K562 (cell line): ENCODE results near the gene NR1H3. TPM values are rescaled to one million over a fixed set of nuclear protein-coding genes. Genes with fewer than 3 reads are reported as not detected.
"Not testable (repeated sequence)": the region's sequence is repeated elsewhere in the genome, so short reads cannot be mapped to it uniquely, and the experiment has no call there.

ENCODE experiments used
- ATAC-seq: fragments of 200-7000 bp; cut with Tn5 transposase; 3 replicates; pipeline ENCODE4 v1.9.1; 2020; ENCODE audit warnings: moderate library complexity
- BruUV-seq: library from RNA; stranded (reverse); fragments of 400-500 nt; replicated peaks from 2 replicates; lab custom pipeline; 2021; lab: Mats Ljungman, UMichigan
- CTCF ChIA-PET: fragments of 300-600 bp; formaldehyde crosslinking; extraction: SDS; loops from one replicate; lab custom pipeline; 2021; ENCODE audit warnings: low intra/inter-chr PET ratio; lab: Yijun Ruan, JAX
- POLR2A ChIA-PET: fragments of 300-600, 350-650 bp; sonication (Branson Sonifier 250); formaldehyde crosslinking; extraction: SDS; loops from one replicate; lab custom pipeline; 2021; ENCODE audit warnings: antibody characterized with exemption, inconsistent platforms; lab: Yijun Ruan, JAX
- DNase-seq, 4 experiments: peaks; one replicate each; pipeline versions ENCODE4 v3.0.0 to v3.0.0-alpha.2; 2011 to 2018; ENCODE audit warnings: low spot score in 3 of 4, mixed read lengths in 3 of 4; ENCODE audit errors: extremely low read depth in 1 of 4
- FAIRE-seq: peaks from 2 replicates; lab custom pipeline; 2011; peaks lifted over from hg19 to GRCh38; lab: Jason Lieb, UNC
- H2AFZ ChIP-seq: 2 replicates; pipeline ENCODE4 v1.6.0; 2011; ENCODE audit warnings: low read depth, low read length, control low read depth, inconsistent platforms
- H3K27ac ChIP-seq: fragments of 200-600 bp; 3 replicates; pipeline ENCODE4 v1.8.0; 2011; ENCODE audit warnings: low read depth, mild to moderate bottlenecking, control low read depth, inconsistent platforms, low read length, moderate library complexity, mixed read lengths; ENCODE audit errors: extremely low read depth
- H3K27me3 ChIP-seq, 2 experiments: fragments of 300-600 bp in 1 of 2; 2 replicates in 1 of 2; 3 replicates in 1 of 2; pipeline versions ENCODE4 v1.6.0 to v1.8.0; 2011; ENCODE audit warnings: inconsistent platforms in 2 of 2, low read length in 2 of 2, mild to moderate bottlenecking in 1 of 2, mixed read lengths in 1 of 2, moderate library complexity in 1 of 2; ENCODE audit not compliant: control insufficient read depth in 2 of 2, insufficient read depth in 2 of 2
- H3K36me3 ChIP-seq: fragments of 300-600 bp; 3 replicates; pipeline ENCODE4 v1.8.0; 2011; ENCODE audit warnings: mild to moderate bottlenecking, low read length, inconsistent platforms; ENCODE audit not compliant: control insufficient read depth, insufficient read depth
- H3K4me1 ChIP-seq, 2 experiments: fragments of 200-600 bp in 1 of 2; replicated peaks in 1 of 2; 2 replicates in 1 of 2; 3 replicates in 1 of 2; pipeline versions ENCODE4 v1.5.1 to v1.8.0; 2011; ENCODE audit warnings: inconsistent platforms in 2 of 2, low read length in 2 of 2, mild to moderate bottlenecking in 1 of 2, mixed read lengths in 1 of 2, moderate library complexity in 1 of 2; ENCODE audit not compliant: control insufficient read depth in 2 of 2, insufficient read depth in 2 of 2
- H3K4me2 ChIP-seq: 2 replicates; pipeline ENCODE4 v1.6.1; 2011; ENCODE audit warnings: low read length, control low read depth, inconsistent platforms, mixed read lengths; ENCODE audit not compliant: insufficient read depth
- H3K4me3 ChIP-seq: fragments of 200-600 bp; sonication (generic), shearing (Covaris generic); 2 replicates; pipeline ENCODE4 v1.5.1; 2016; ENCODE audit warnings: control low read depth, inconsistent platforms
- H3K79me2 ChIP-seq: fragments of 200-600 bp; 3 replicates; pipeline ENCODE4 v1.8.0; 2011; ENCODE audit warnings: low read length, inconsistent platforms; ENCODE audit not compliant: control insufficient read depth, insufficient read depth
- H3K9ac ChIP-seq, 2 experiments: 2 replicates each; pipeline versions ENCODE4 v1.6.0 to v1.6.1; 2011; ENCODE audit warnings: low read depth in 2 of 2, low read length in 2 of 2, control low read depth in 1 of 2, inconsistent platforms in 1 of 2, mild to moderate bottlenecking in 1 of 2, mixed read lengths in 1 of 2; ENCODE audit not compliant: insufficient read depth in 1 of 2
- H3K9me1 ChIP-seq: one replicate; pipeline ENCODE4 v1.6.0; 2011; ENCODE audit warnings: inconsistent platforms, mild to moderate bottlenecking, low read length, moderate library complexity; ENCODE audit not compliant: control insufficient read depth, insufficient read depth
- H3K9me3 ChIP-seq: replicated peaks from 2 replicates; pipeline ENCODE4 v1.5.1; 2011; ENCODE audit warnings: low read depth, low read length, inconsistent platforms; ENCODE audit not compliant: control insufficient read depth, insufficient read depth
- H4K20me1 ChIP-seq: replicated peaks from 2 replicates; pipeline ENCODE4 v1.6.1; 2011; ENCODE audit warnings: low read length, inconsistent platforms, mixed read lengths; ENCODE audit not compliant: control insufficient read depth, insufficient read depth
- BRCA1 ChIP-seq, 2 experiments: fragments of 450-650 bp in 1 of 2; sonication (generic) in 1 of 2; formaldehyde crosslinking in 1 of 2; IDR thresholded peaks; 2 replicates each; pipeline versions ENCODE4 v1.5.0 to v1.6.1; 2017 to 2020; ENCODE audit warnings: mild to moderate bottlenecking in 1 of 2, missing genetic modification reagents in 1 of 2
- BRF1 ChIP-seq: IDR thresholded peaks from 3 replicates; pipeline ENCODE4 v1.6.1; 2011; ENCODE audit warnings: borderline replicate concordance, mild to moderate bottlenecking; ENCODE audit not compliant: insufficient read length; ENCODE audit errors: extremely low read depth
- MLLT1 ChIP-seq, 2 experiments: fragments of 450-650 bp; IDR thresholded peaks; 2 replicates each; pipeline ENCODE4 v1.6.1; 2016
- XRCC5 ChIP-seq: fragments of 200-400 bp; formaldehyde crosslinking; IDR thresholded peaks from 2 replicates; pipeline ENCODE4 v1.6.1; 2017; ENCODE audit warnings: low read depth, mild to moderate bottlenecking, low read length
- ZNF24 ChIP-seq: fragments of 450-650 bp; IDR thresholded peaks from 2 replicates; pipeline ENCODE4 v1.6.1; 2016
- WGBS: fragments of 100-300 bp; shearing (Covaris generic); methylation state at CpG from one replicate; pipeline ENCODE4 v1.1.6; 2016; ENCODE audit warnings: low coverage, mixed read lengths; ENCODE audit not compliant: insufficient coverage; ENCODE audit errors: missing lambda C conversion rate; 5-methylcytosine and 5-hydroxymethylcytosine counted together
- in situ Hi-C: fragments of 300-500 bp; cut with MboI; formaldehyde crosslinking; loops from 4 replicates; pipeline ENCODE4 v1.15.0; 2018; ENCODE audit warnings: inconsistent platforms, mixed read lengths
- intact Hi-C: fragments of 100-400 bp; cut with micrococcal nuclease; formaldehyde crosslinking; loops from 2 replicates; pipeline ENCODE4 v1.14.2; 2022
- polyA plus RNA-seq, 8 experiments: library from polyadenylated mRNA; depleted of rRNA in 4 of 8; stranded (reverse) in 5 of 8; unstranded in 3 of 8; fragments of >200 nt; fragmentation: Nextera tagmentation in 2 of 8; fragmentation: Illumina TruSeq in 1 of 8; extraction: Ambion mirVana in 2 of 8; extraction: Trizol in 1 of 8; gene quantifications; 2 replicates each; pipeline versions ENCODE4 v1.2.1 to v1.2.3, GENCODE V29; 2011 to 2014; ENCODE audit warnings: inconsistent platforms in 1 of 8, missing spikeins in 1 of 8
- total RNA-seq, 7 experiments: library from RNA; depleted of rRNA in 6 of 7; stranded (reverse); fragments of >200 nt in 6 of 7; fragmentation: Illumina TruSeq in 2 of 7; extraction: Trizol in 2 of 7; gene quantifications; 2 replicates each; pipeline versions ENCODE4 v1.2.1 to v1.2.3, GENCODE V29; 2011 to 2021; ENCODE audit warnings: low replicate concordance in 1 of 7

NR1H3 gene
- total and polyA plus RNA-seq, 9 of the 15 experiments (the other 6 are each of a cell fraction or from before 2014, with no cell fraction given): 8.2 to 26.0 (median 11.9) TPM

DNA sequence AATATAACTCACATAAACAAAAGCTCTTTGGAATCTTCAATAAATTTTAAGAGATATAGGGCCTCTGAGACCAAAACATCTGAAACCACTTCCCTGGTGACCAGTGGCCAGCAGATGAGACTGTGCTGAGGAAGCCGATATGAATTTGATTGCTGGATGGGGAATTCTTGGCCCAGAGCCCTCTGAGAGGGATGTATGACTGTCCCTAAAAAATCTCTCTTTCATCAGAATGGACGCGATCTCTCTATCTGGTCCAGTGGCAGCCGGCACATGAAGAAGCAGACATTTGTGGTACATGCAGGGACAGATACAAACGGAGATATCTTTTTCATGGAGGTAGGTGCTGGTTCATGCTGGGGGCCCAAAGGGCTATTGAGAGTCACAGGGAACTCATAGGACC, 57.2 kb downstream of the NR1H3 start:
- WGBS: 93% methylated on average over 5 of the region's 5 CpGs
- Histone ChIP-seq H3K79me2 (no peaks in the 10 kb centered on the region), H3K4me3 (no peak overlapping the region), H3K4me1 (no peaks in the 10 kb centered on the region), H3K9ac (no peak overlapping the region), H3K36me3 (peaks cover 71% of the 10 kb centered on the region), H3K27me3 (no peaks in the 10 kb centered on the region), H3K27ac (no peak overlapping the region), H4K20me1 (no peaks in the 10 kb centered on the region), H3K4me2 (no peak overlapping the region), H3K9me1 (no peaks in the 10 kb centered on the region), H3K9me3 (no peaks in the 10 kb centered on the region), H2AFZ (no peak overlapping the region)
- DNase-seq: no peak
- intact Hi-C loops (no loop called here), in situ Hi-C loops (no loop called here)
- no TSS peak for BruUV-seq
- ChIA-PET POLR2A (no interaction called here), CTCF (no interaction called here)
- no peak for ATAC-seq
- no peak for TF ChIP-seq ZNF24
- no peak for TF ChIP-seq BRCA1 (IDR thresholded peaks at IDR 0.05)
- no peak for TF ChIP-seq BRCA1 (CRISPR knock-in tag; IDR thresholded peaks at IDR 0.05)
- no peak for TF ChIP-seq BRF1
- TF ChIP-seq MLLT1 (IDR thresholded peaks at IDR 0.05): no peak
- no peak for TF ChIP-seq XRCC5
- no peak for FAIRE-seq

DNA sequence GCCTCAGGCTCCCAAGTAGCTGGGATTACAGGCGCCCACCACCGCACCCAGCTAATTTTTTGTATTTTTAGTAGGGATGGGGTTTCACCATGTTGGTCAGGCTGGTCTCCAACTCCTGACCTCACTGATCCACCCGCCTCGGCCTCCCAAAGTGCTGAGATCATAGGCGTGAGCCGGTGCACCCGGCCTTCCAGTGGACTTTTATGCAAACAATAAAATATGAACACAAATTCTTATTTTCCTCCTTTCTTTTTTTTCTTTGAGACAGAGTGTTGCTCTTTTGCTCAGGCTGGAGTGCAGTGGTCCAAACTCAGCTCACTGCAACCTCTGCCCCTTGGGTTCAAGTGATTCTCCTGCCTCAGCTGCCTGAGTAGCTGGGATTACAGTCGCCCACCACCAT, 58.7 kb downstream of the NR1H3 start:
- CTCF ChIA-PET, H3K9ac ChIP-seq, ATAC-seq, H3K4me2 ChIP-seq, DNase-seq, H3K9me1 ChIP-seq, H3K79me2 ChIP-seq, H3K4me3 ChIP-seq, H4K20me1 ChIP-seq, H3K27ac ChIP-seq, H2AFZ ChIP-seq, intact Hi-C loops, H3K4me1 ChIP-seq, H3K9me3 ChIP-seq, in situ Hi-C loops, BruUV-seq, H3K27me3 ChIP-seq, FAIRE-seq: not testable (repeated sequence)
- POLR2A ChIA-PET: interaction anchor here (0.6 kb wide), 1 partner anchor 100 kb away, joined by 3 read pairs; no protein-coding TSS in a partner anchor
- peaks cover 66% of the 10 kb centered on the region for H3K36me3 ChIP-seq
- 90% methylated on average over 6 of the region's 8 CpGs for WGBS
